ENCODE data around the gene ADAM10. TPM values are rescaled to one million over a fixed set of nuclear protein-coding genes. Genes with fewer than 3 reads are reported as not detected.

Gene ADAM10
- total RNA-seq, 4 donors from 2014 or later = 20.1 to 42.5 (median 33.4) TPM

- H3K4me1 ChIP-seq = peaks cover 0 to 6% of the 10 kb centered on the region in 2 donors
- H3K4me3 ChIP-seq = no peak overlapping the region
- ATAC-seq = no peak
- H3K36me3 ChIP-seq = no peaks in the 10 kb centered on the region
- in situ Hi-C loops (cut with MboI; ENCODE audit: low sequenced_read_pairs in 4 of 4) = no loop called here
- H3K27ac ChIP-seq = no peak overlapping the region
- H3K27me3 ChIP-seq = no peaks in the 10 kb centered on the region
- intact Hi-C loops (cut with DNase I; ENCODE audit: low total_unique reads) = no loop called here
- H3K9me3 ChIP-seq = no peaks in the 10 kb centered on the region
- TF ChIP-seq POLR2A (IDR thresholded peaks at IDR 0.05) = no peak
- TF ChIP-seq, protein P1, sequence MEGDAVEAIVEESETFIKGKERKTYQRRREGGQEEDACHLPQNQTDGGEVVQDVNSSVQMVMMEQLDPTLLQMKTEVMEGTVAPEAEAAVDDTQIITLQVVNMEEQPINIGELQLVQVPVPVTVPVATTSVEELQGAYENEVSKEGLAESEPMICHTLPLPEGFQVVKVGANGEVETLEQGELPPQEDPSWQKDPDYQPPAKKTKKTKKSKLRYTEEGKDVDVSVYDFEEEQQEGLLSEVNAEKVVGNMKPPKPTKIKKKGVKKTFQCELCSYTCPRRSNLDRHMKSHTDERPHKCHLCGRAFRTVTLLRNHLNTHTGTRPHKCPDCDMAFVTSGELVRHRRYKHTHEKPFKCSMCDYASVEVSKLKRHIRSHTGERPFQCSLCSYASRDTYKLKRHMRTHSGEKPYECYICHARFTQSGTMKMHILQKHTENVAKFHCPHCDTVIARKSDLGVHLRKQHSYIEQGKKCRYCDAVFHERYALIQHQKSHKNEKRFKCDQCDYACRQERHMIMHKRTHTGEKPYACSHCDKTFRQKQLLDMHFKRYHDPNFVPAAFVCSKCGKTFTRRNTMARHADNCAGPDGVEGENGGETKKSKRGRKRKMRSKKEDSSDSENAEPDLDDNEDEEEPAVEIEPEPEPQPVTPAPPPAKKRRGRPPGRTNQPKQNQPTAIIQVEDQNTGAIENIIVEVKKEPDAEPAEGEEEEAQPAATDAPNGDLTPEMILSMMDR (IDR thresholded peaks at IDR 0.05 in 4 of 5, conservative IDR thresholded peaks at IDR 0.05 in 1 of 5) = no peak
- DNase-seq = no peak
Observed at GRCh38 chr15:58702233-58702632, 47.3 kb downstream of the ADAM10 start.

- in situ Hi-C loops (cut with MboI; ENCODE audit: low sequenced_read_pairs in 4 of 4) (no loop called here), intact Hi-C loops (cut with DNase I; ENCODE audit: low total_unique reads) (no loop called here)
- no peak overlapping the region for H3K4me3 ChIP-seq
- H3K9me3 ChIP-seq = no peaks in the 10 kb centered on the region
- H3K27me3 ChIP-seq = no peaks in the 10 kb centered on the region
- H3K27ac ChIP-seq = peak overlapping the region in 1 of 4 donors; percentile 0
- no peak for DNase-seq
- H3K4me1 ChIP-seq = peaks cover 0 to 6% of the 10 kb centered on the region in 2 donors
- no peaks in the 10 kb centered on the region for H3K36me3 ChIP-seq
- TF ChIP-seq POLR2A (IDR thresholded peaks at IDR 0.05) = no peak
- TF ChIP-seq, protein P1 (IDR thresholded peaks at IDR 0.05 in 4 of 5, conservative IDR thresholded peaks at IDR 0.05 in 1 of 5) = no peak
- ATAC-seq = peak in 1 of 2 donors; percentile 41
Observed at GRCh38 chr15:58701376-58701775, 48.1 kb downstream of the ADAM10 start.

DNA sequence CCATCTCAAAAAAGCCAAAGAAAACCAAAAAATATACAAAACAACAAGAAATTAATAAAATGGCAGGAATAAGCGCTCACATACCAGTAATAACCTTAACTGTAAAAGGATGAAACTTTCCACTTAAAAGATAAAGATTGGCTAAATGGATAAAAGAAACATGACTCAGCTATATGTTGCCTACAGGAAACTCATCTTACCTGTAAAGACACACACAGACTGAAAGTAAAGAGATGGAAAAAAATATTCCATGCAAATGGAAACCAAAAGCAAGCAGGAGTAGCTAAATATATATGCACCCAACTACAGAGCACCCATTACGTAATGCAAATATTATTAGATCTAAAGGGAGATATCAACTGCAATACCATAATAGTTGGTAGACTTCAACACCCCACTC lies 49.7 kb downstream of the ADAM10 start:
- ATAC-seq (no peak), DNase-seq (no peak)
- H3K36me3 ChIP-seq = no peaks in the 10 kb centered on the region
- no peak overlapping the region for H3K4me3 ChIP-seq
- peaks cover 6 to 15% of the 10 kb centered on the region in 2 donors for H3K4me1 ChIP-seq
- no peaks in the 10 kb centered on the region for H3K9me3 ChIP-seq
- H3K27me3 ChIP-seq = no peaks in the 10 kb centered on the region
- intact Hi-C loops (cut with DNase I; ENCODE audit: low total_unique reads) = no loop called here
- in situ Hi-C loops (cut with MboI; ENCODE audit: low sequenced_read_pairs in 4 of 4) = no loop called here
- TF ChIP-seq, protein P1 (IDR thresholded peaks at IDR 0.05 in 4 of 5, conservative IDR thresholded peaks at IDR 0.05 in 1 of 5) = no peak
- no peak for TF ChIP-seq POLR2A (IDR thresholded peaks at IDR 0.05)
- no peak overlapping the region for H3K27ac ChIP-seq

DNA sequence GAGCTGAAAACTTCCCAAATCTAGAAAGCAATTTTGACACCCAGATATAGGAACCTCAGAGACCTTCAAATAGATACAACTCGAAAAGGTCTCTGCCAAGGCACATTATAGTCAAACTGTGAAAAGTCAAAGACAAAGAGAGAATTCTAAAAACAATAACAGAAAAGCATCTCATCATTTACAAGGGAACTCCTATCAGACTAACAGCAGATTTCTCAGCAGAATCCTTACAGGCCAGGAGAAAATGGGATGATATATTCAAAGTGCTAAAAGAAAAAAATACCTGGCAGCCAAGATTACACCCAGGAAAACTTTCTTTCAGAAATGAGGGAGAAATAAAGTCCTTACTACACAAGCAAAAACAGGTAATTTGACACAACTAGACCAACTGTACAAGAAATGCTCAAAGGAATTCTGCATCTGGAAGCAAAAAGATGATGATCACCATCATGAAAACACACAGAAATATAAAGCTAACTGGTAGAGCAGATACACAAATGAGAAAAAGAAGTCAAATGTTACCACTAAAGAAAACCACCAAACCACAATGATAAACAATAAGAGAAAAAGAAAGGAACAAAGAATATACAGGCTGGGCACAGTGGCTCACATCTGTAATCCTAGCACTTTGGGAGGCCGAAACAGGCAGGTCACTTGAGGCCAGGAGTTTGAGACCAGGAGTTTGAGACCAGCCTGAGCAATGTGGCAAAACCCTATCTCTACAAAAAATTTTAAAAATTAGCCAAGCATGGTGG lies 50.4 kb downstream of the ADAM10 start:
- TF ChIP-seq POLR2A (IDR thresholded peaks at IDR 0.05) = no peak
- TF ChIP-seq, protein P1 (IDR thresholded peaks at IDR 0.05 in 4 of 5, conservative IDR thresholded peaks at IDR 0.05 in 1 of 5) = no peak
- ATAC-seq = no peak
- Histone ChIP-seq H3K27me3 (no peaks in the 10 kb centered on the region), H3K4me1 (peaks cover 11 to 21% of the 10 kb centered on the region in 2 donors), H3K36me3 (no peaks in the 10 kb centered on the region), H3K9me3 (no peaks in the 10 kb centered on the region), H3K4me3 (no peak overlapping the region), H3K27ac (no peak overlapping the region)
- intact Hi-C loops (cut with DNase I; ENCODE audit: low total_unique reads) = no loop called here
- in situ Hi-C loops (cut with MboI; ENCODE audit: low sequenced_read_pairs in 4 of 4) = no loop called here
- DNase-seq = no peak
